ENCODE measurements around the gene CORO2A.

DNA sequence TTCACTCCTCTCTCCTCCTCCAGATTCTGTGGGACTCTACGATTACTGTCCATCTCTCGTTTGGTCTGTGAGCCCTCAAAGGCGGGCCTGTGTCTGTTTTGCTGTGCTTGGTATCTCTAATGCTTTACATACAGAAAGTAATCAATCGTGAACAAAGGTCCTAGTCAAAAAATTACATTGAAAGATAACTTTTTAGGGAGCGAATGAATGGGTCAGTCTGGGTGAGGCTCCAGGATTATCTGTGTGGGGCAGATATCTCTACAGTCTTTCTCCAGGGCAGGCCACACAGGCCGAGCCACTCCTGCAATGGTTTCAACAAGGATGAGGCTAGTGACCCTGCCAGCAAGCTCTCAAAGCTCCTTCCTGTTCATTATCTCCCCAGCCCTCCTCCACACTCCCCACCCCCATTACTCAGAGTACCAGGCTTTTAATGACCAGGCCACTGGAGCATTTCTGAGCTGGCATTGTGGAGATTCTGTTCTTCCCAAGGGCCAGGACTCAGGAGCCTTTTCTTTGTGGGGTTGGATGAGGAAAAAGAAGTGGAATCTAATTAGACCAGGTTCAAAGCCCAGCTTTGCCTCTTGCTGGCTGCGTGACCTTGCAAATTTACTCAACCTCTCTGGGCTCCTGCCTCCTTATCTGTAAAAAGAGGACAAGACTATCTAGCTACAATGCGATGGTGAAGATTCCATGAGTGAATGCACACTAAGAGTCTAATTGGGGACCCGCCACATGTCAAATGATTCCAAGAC, 10.2 kb downstream of the CORO2A start:
- TF ChIP-seq POLR2A (IDR thresholded peaks at IDR 0.05; ENCODE audit: control extremely low read depth in 1 of 2, low read depth in 2 of 2, low read length in 2 of 2) (no peak), EZH2 (IDR thresholded peaks at IDR 0.05; ENCODE audit: low read depth, low read length, severe bottlenecking) (no peak), POLR2AphosphoS5 (IDR thresholded peaks at IDR 0.05; ENCODE audit: low read depth, low read length) (no peak), CHD2 (IDR thresholded peaks at IDR 0.05; ENCODE audit: low read length) (no peak), JUND (IDR thresholded peaks at IDR 0.05; ENCODE audit: low read length) (no peak), TBP (IDR thresholded peaks at IDR 0.05; ENCODE audit: low read depth, low read length) (no peak), EGR1 (IDR thresholded peaks at IDR 0.05; ENCODE audit: borderline replicate concordance, low read depth, low read length) (no peak)
- TF ChIP-seq, protein P1, sequence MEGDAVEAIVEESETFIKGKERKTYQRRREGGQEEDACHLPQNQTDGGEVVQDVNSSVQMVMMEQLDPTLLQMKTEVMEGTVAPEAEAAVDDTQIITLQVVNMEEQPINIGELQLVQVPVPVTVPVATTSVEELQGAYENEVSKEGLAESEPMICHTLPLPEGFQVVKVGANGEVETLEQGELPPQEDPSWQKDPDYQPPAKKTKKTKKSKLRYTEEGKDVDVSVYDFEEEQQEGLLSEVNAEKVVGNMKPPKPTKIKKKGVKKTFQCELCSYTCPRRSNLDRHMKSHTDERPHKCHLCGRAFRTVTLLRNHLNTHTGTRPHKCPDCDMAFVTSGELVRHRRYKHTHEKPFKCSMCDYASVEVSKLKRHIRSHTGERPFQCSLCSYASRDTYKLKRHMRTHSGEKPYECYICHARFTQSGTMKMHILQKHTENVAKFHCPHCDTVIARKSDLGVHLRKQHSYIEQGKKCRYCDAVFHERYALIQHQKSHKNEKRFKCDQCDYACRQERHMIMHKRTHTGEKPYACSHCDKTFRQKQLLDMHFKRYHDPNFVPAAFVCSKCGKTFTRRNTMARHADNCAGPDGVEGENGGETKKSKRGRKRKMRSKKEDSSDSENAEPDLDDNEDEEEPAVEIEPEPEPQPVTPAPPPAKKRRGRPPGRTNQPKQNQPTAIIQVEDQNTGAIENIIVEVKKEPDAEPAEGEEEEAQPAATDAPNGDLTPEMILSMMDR (IDR thresholded peaks at IDR 0.05; ENCODE audit: control extremely low read depth in 1 of 3, insufficient read depth in 1 of 3, low read depth in 1 of 3, low read length in 3 of 3): no peak
